ENCODE results near the gene CDYL2.
A peak's percentile ranks its signal among the peaks of the same experiment; 100 is the strongest.

The CDYL2 gene

DNA sequence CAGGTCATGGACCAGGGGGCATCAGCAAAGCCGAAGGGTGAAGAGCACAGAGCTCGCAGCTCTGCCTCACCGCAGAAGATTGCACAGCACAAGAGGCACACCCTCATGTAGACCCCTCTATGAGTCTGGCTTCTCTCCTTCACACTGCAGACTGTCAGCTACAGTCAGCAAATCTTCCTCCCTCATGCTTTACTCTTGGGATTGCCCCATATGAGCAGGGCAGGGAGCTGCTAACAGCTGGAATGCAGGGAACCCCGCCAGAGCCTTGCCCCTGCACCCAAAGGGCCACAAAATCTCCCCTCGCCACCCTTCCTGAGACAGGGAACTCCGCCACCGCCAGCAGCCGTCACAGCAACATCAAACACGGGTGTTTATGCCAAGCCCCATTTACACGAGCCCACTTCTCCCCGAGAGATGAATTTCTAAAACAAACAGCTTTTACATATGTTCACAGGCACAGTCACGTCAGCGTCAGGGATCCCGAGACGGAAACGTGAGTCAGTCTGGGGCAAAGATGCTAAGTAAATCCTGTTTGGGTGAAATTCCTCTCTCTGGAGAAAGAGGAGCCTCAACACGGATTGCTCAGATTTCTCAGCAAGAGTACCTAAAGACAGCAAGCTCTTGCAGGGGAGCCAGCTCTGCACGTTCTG is 121.9 kb downstream of the CDYL2 start:
- H3K4me3 ChIP-seq (ENCODE audit: low read depth, low read length) = no peak overlapping the region
- DNase-seq (ENCODE audit: low read depth) = no peak
- TF ChIP-seq, protein P1, sequence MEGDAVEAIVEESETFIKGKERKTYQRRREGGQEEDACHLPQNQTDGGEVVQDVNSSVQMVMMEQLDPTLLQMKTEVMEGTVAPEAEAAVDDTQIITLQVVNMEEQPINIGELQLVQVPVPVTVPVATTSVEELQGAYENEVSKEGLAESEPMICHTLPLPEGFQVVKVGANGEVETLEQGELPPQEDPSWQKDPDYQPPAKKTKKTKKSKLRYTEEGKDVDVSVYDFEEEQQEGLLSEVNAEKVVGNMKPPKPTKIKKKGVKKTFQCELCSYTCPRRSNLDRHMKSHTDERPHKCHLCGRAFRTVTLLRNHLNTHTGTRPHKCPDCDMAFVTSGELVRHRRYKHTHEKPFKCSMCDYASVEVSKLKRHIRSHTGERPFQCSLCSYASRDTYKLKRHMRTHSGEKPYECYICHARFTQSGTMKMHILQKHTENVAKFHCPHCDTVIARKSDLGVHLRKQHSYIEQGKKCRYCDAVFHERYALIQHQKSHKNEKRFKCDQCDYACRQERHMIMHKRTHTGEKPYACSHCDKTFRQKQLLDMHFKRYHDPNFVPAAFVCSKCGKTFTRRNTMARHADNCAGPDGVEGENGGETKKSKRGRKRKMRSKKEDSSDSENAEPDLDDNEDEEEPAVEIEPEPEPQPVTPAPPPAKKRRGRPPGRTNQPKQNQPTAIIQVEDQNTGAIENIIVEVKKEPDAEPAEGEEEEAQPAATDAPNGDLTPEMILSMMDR (IDR thresholded peaks at IDR 0.05; ENCODE audit: low read depth, low read length, missing control alignments) = no peak

DNA sequence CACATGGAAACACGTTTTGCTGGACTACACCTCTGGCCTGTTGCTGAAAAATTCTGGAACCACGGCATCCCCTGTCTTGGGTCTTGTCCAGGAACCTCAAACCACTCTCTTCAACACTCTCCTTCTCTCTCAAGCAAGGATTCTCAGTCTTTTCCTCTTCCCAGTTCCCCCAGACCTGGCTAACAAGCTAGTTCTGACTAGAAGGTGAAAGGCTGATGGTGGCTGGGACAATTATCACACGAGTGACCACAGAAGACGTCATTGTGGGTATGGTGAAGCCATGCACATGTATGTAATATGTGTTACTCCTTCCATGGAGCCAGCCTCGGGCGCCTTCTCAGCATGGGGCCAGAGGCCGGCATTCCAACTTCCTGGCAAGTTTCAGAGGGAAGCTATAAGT is 123.0 kb downstream of the CDYL2 start:
- DNase-seq (ENCODE audit: low read depth) = no peak
- TF ChIP-seq, protein P1 (IDR thresholded peaks at IDR 0.05; ENCODE audit: low read depth, low read length, missing control alignments) = no peak
- H3K4me3 ChIP-seq (ENCODE audit: low read depth, low read length) = no peak overlapping the region

DNA sequence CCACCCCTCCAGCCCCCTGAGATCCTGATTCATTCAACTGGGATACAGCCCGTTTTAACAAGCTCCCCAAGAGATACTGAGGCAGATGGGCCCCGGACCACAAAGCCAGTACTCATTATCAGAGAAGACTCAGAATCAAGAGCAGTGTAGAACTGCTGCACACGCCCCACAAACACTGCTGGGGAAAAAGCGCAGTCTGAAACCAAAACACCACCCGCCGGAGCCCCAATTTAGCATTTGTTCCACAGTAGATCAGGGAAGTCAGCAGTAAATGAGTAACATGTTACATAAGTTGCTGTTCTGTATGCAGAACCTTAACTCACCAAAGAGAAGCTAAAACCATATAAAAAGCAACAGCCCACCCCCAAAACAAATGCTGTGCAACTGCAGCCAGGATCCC is 123.6 kb downstream of the CDYL2 start:
- no peak for DNase-seq (ENCODE audit: low read depth)
- TF ChIP-seq, protein P1 (IDR thresholded peaks at IDR 0.05; ENCODE audit: low read depth, low read length, missing control alignments) = no peak

DNA sequence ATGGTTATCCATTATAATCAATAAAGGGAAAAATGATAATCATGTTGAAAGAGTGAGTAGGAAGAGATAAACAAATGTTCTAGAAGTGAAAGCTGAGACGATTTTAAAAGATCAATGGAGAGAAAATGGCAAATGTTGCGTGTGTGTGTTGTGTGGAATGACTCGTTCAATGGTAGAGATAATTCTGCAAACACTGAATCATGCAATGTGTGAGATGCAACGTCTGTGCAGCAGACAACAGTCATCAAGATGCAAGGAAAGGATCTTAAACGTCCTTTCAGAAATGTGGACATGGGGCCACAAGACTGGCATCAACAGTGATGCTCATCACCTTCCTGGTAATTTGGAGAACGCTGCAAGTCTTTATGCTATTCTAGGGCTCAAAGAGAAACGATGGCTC is 124.4 kb downstream of the CDYL2 start:
- TF ChIP-seq, protein P1 (IDR thresholded peaks at IDR 0.05; ENCODE audit: low read depth, low read length, missing control alignments) = no peak
- H3K4me3 ChIP-seq (ENCODE audit: low read depth, low read length) = no peak overlapping the region

More for the DNA sequence above, 123.6 kb downstream of the CDYL2 start:
- H3K4me3 ChIP-seq (ENCODE audit: low read depth, low read length) = no peak overlapping the region

DNA sequence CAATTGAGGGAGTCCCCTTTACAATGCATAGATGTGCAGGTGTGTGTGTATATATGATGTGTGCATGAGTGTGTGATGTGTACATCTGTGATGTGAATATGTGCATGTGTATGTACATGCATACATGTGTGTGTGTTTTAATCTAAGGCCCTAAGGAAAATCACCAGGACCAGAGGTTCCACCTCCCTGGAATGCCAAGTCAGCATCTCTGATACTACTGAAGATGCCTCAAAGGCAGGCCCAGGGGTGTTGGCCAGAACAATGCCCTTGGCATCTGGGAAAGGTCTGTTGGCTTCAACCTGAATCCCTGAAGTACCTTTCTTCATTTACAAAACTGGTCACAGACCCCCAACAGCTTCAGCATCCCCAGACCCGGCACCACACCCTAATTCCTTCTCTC is 129.5 kb downstream of the CDYL2 start:
- DNase-seq (ENCODE audit: low read depth) = no peak

More for the DNA sequence above, 124.4 kb downstream of the CDYL2 start:
- DNase-seq (ENCODE audit: low read depth) = no peak

DNA sequence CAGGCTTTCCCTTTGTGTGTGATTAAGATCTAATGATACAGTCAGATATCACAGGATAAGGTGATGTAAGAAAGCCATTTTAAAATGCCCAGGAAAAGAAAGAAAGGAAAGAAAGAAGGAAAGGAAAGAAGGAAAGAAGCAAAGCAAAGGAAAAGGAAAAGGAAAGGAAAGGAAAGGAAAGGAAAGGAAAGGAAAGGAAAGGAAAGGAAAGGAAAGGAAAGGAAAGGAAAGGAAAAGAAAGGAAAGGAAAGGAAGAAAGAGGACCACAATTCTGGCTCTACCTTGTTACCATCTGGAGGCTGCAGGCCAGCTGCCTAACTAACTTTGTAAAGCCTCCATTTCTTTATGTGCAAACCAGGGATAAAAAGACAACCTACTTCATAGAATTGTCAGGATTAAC is 132.0 kb downstream of the CDYL2 start:
- no peak for DNase-seq (ENCODE audit: low read depth)
- no peak overlapping the region for H3K4me3 ChIP-seq (ENCODE audit: low read depth, low read length)
- TF ChIP-seq, protein P1 (IDR thresholded peaks at IDR 0.05; ENCODE audit: low read depth, low read length, missing control alignments) = no peak

More for the DNA sequence above, 129.5 kb downstream of the CDYL2 start:
- no peak overlapping the region for H3K4me3 ChIP-seq (ENCODE audit: low read depth, low read length)
- TF ChIP-seq, protein P1 (IDR thresholded peaks at IDR 0.05; ENCODE audit: low read depth, low read length, missing control alignments) = no peak

DNA sequence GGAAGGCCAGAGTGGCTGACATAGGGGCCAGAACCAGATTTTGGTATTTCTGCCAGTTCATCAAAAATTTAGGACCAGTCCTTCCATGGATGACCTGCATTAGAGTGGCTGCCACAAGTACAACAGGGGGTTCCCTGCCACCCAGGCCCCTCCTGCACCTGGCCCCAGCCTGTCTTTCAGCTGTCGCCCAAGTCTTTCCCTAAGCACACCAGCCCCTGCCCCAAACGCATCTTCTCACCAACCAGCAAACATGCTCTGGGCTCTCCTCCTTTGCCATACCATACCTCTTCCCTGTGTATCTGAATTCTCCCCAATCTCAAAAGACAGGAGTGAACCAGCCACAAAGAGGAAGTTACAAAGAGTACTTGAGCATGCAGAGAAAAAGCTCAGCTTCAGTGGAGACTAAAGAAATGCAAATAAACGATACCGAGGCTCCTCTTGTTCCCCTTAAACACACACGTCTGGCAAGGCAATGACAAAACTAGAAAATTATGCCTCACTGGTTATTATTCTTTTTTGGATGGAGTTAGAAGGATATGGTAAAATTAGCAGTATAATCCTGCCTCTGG is 133.0 kb downstream of the CDYL2 start:
- TF ChIP-seq, protein P1 (IDR thresholded peaks at IDR 0.05; ENCODE audit: low read depth, low read length, missing control alignments) = no peak
- H3K4me3 ChIP-seq (ENCODE audit: low read depth, low read length) = no peak overlapping the region
- DNase-seq (ENCODE audit: low read depth) = peak; percentile 42

Measured in GM12864 (cell line).